Middle frontal gyrus (tissue), 1 donor: ENCODE results near the gene ARNT2.

ENCODE experiments used
- DNase-seq: peaks from one replicate; pipeline ENCODE4 v3.0.0-alpha.2; 2015; ENCODE audit warnings: low spot score; ENCODE audit errors: extremely low spot score

Gene ARNT2

DNA sequence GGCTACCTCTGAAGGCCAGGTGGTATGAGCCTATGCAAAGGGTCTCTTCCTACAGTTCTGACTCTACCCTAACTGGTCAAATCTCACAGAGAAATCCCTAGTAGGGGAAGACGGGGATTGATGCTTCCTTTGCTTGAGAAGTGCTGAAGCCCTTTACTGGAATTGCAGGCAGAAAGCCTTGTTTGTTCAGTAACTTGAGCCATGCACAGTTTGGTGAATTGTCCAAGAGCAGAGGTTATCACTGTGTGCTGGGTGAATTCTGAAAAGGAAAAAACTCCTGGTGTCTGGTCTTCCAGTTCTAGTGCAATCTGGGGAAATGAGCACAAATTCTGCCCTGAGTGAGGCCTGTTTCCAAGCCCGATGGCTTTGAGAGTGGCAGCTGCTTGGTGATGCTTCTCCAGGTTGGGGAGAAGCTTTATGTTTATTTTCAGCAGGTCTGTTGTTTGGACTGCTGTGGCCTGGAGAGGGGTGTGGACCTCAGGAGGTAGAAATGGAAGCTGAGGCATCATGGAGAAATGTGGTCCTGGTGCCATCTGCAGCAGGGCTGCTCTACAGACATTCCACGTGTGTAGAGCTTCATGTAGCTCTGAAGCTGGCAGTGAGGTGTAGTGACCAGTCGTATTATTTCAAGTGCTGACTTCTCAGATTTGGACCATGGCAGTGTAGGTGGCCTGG is 60.9 kb downstream of the ARNT2 start:
- no peak for DNase-seq

DNA sequence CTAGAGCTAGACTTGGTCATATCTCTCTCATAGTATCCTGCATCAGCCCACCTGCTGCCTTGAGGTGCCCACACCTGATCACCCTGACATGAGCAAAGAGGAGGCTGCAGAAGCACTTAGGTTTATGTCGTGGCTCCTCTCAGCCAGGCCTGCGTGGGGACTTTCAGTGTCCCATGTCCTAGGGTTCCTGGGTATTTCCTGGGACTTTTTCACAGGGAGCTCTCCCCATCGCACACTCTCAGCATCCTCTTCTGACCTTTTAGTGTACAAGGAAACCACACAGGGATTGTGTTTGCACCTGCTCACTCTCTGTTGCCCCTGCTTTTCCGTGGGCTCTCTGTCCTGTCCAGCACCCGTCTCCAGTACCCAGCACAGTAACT is 61.4 kb downstream of the ARNT2 start:
- DNase-seq = no peak

DNA sequence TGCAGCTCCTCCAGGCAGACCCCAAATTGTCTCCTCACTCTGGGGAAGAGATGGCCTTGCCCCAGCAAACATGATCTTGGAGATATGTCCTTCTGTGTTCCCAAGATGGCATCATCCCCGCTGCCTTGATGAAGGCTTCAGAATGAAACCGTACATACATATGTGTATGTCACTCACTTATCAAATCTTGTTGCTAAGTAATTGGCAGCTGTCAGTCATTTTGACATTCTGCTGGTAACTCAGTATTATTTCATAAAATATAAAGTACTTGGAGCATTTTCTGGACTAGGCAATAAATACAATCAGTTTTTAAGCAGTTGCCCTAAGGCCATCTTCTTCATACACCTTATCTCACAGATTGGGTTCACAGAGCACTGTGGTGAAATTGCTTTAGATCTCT is 62.4 kb downstream of the ARNT2 start:
- DNase-seq = no peak

DNA sequence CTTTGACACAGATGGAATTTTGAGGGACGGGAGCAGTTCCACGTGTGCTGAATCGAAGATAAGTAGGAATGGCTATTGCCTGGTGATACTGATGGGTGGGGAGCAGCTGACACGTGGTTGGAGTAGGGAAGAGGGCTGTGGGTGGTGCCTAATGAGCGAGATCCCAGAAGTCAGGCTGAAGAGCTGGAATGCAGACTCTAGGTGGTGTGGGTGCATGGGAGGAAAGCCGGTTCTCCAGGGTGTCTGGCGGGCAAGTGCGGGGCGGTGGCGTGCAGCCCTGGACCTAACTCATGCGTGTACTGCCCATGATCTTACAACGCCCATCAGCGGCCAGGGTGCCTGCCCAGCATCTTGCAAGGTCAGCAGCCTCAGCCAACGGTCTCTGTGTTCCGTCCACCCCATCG is 63.1 kb downstream of the ARNT2 start:
- no peak for DNase-seq

DNA sequence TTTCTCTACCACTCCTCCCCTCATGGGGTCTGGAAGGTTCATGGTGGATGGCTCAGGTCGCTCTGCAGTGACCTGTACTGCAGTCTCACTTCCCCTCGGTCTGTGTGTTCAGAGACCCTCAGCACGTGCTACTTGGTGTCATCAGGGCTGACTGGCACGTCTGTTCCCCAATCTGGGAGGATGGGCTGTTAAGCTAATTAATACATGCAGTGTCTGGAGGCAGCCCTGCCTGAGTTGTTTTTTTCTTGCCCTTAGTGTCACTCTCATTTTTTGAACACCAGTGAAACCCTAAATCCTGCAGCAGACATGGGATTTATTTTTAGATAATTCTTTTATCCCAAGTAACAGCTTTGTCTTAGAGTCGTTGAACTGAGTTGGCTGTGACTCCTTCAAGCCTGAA is 64.6 kb downstream of the ARNT2 start:
- no peak for DNase-seq

DNA sequence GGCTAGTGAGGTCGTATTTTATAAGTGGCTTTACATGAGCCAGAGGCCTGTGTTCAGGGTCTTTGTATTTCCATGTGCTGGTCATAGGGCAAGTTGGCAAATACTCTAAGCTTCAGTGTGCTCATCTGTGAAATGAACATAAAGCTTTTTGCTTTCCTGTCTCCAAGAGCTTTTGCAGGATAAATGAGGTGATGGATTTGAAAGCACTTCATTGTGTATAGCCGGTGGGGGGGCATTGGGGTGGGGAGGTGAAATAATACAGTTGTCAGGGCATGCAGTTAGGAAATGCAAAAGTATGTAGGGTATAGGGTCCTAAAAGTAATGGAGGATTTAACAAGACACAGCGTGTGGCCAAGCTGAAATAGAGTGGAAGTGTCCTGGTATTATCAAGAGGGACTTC is 67.7 kb downstream of the ARNT2 start:
- DNase-seq = no peak

DNA sequence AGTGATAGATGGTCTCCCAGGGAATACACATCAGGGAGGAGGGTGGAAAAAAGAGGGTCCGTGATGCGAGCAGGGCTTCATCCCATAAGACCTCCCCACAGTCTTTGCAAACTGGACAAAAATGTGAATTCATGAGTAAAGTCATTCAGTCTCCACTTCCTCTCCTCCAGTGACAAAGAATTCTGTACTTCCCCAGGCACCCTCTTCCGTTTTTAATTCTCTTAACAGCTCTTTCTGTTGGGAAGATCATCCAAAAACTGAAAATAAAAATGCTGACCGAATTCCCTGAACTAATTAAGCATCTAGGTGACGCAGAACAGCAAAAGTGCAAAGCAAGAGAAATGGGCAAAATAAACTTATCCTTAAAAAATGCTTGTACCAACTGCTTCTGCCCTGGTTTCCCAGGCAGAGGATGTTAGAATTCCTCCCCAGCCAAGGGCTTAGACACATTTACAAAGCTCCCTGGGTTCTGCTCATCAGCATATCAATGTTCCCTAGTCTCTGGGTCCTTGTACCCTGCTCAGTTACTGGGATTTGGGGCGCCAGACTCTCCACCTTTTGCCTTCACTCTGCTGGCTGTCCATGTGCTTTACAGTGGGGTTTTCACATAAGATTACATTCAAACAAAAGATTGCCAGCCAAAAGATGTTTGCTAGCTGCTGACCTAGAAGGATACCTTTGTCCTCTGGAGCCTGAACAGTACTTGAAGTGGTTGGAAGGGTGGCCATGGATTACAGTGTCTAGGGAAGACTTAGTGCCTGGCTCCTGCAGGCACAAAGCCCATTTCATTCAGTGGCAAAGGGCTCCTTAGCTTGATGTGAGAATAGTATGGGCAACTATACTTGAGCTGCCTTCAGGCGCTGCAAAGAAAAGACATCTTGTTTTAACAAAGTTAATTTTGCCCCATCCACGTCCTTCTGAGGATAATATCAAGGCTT is 69.4 kb downstream of the ARNT2 start:
- DNase-seq = no peak

DNA sequence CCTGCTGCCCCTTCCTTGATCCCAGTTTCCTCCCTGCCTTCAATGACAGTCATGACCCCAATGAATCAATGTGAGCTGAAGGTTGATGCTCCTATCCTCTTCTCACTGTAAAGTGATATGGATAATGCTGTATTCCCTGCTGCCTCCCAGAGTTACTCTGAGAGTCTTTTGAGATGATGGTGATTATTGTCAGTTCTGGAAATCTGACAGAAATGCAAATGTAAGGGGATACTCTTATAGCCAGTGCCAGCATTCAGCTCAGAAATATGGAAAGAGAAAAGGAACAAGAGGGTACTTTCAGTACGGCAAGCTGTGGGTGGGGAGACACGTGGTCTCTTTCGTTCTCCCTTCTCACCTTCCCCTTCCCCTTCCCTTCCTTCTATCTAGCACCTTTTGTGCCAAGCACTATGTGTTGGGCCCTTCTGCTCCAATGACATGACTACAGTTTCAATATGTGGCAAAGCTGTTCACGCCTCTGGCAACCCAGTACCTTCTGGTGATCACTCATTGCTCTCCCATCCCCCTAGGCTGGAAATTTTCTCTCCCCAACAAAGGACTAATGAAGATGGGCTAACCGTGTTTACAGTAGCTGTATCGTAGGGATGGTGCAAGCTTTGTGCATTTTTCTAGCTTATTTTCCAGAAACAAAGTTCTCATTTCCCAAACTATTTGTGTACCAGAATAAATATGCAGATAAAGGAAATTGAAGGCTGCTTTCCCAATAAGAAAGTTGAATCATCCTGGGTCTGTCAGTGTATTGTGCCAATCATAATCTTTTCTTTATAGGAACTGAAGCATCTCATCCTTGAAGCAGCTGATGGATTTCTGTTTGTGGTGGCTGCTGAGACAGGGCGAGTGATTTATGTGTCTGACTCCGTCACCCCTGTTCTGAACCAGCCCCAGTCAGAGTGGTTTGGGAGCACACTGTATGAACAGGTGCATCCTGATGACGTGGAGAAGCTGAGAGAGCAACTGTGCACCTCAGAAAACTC is 70.3 kb downstream of the ARNT2 start:
- no peak for DNase-seq

DNA sequence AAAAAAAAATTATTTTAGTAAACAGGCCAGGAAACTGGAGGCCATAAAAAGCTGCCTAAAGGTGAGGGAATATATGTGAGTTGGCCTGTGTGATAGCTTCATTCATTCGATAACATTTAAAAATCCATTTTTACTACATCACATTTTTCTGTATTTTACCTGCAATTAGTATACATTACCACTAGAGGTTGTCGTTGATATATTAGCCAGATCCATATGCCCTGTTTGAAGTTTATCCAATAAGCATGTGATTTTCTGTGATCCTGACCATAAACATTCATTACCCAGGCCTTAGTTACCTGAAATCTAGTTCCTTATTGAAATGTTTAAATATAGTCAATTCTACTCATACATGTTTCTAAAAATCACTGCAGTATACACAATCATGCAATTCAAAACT is 71.4 kb downstream of the ARNT2 start:
- DNase-seq = no peak

DNA sequence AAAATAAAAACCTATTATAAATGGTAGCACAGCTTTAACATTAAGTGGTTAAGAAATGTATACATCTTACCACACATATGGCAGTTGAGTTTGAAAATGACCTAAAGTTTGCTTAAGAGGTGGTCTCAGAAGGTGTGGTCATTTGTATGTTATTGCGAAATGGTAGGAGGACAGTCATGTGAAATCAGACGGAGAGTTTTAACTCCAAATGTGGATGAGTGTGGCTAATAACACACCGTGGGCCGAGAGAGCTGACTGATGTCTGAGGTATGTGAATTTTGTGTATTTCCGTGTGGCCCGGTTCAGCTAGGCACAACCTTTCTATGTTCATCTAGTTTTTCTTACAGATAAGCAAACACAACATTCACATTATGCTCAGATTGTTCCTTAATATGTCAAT is 71.9 kb downstream of the ARNT2 start:
- DNase-seq = no peak

DNA sequence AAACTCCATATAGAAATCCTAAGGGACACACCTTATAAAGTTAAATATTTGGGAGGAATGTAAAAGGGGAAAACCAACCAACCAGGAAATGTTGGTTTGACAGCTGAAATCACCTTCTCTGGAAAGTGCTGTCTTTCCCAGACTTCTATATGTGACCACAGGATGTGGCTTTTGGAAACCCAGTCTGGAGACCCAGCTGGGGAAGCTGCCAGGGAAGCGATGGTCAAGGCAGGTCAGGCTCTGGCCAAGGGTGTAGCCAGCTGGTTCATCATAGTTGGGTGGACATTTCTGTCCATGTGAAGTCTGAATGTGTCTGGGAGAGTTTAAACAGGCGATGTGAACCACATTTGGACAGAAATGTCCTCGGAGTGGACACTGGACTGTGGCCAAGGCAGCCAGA is 73.9 kb downstream of the ARNT2 start:
- no peak for DNase-seq

DNA sequence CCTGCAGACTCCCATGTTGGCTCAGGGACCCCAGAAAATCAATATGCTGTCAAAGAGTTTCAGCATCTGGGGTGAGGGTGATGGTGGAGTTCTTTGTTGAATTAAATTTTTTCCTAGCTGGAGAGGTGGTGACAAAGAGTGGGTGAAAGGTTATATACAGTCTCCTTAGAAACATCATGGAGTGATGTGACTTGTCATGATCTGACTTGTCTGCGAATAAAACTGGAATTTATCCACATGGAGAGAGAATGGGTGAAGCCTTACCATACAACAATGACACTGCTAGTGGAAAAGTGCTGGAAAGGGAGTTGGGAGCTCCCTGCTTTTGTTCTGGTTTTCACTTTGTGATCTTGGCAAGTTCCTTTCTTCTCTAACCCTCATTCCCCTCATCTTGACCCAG is 75.0 kb downstream of the ARNT2 start:
- DNase-seq = no peak

DNA sequence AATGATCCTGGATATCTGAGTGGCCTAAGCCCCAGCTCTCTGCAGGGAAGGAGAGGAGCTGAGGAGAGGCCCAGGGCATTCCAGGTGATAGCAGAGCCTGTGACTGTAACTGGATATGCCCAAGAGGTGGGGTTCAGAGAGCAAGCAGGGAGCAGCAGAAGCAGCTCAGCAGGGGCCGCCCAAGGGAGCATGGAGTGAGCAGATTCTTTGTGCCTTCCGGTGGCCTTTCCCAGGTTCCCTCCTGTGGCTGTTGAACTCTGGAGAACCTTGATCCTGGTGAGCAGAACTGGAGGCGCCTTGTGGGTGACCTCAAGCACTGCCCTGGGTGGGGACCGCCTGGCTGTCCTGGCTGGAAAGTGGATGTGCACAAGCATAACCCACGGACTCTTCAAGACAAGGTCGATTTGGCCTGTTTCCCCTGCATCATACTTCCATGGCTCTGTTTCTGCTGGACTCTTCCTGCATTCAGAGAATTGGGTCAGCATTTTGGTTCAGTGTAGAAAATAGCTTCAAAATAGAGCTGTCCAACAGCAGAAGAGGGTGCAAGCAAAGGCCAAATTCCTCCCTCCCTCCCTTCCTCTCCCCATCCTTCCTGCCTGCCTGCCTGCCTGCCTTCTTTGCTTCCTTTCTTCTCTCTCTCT is 76.1 kb downstream of the ARNT2 start:
- no peak for DNase-seq

DNA sequence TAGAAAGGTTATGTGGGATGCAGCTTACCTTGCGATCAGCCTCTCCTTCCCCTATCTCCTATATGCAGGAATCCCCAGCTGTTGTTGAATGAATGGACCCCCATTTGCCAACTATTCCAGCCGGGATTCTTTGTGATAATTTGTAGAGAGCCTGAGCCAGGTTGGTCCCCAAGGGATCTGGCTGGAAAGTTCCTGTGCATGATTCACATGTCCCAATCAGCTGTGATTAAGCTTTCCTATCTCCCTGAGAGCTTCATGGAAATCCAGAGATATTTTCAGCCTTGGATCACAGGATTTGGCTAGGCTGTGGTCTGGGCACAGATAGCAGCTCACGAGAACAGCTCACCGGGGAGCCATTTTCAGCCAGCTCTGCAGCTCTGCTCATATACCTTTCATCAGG is 76.7 kb downstream of the ARNT2 start:
- DNase-seq = peak; percentile 17

DNA sequence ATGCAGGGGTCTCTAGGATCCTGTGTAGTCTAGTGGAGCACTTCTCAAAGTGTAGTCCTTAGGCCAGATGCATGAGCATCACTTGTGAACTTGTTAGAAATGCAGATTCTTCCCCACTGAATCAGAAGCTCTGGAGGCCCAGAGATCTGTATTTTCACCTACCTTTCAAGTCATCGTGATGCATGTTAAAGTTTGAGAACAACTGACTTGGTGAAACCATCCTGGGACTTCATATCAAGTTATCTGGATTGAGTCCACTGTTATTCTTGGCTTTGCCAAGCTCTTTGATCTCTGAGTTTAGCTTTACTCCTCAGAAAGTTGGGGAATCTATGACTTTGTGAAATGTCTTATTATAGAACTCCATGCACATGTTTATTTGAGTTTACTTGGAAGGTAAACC is 78.5 kb downstream of the ARNT2 start:
- DNase-seq = no peak

DNA sequence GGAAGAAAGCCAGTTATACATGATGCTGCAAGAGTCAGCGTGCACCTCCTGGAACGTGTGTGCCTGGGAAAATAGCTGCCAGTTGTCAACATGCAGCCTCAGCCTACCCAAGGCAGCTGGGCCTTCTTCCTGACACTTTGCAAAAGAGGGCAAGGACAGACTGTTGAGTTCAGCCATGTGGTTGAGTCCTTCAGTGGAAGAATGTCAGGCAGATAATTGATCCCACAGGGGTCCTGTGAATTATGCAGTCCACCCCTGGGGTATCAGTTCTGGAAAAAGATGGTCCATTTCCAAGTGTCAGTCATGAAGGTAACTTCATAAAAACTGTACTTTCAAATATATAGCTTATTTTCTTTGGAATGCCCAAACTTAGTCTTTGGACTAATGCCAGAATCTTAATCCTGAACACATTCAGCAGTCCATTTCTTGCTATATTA is 79.6 kb downstream of the ARNT2 start:
- DNase-seq = no peak

DNA sequence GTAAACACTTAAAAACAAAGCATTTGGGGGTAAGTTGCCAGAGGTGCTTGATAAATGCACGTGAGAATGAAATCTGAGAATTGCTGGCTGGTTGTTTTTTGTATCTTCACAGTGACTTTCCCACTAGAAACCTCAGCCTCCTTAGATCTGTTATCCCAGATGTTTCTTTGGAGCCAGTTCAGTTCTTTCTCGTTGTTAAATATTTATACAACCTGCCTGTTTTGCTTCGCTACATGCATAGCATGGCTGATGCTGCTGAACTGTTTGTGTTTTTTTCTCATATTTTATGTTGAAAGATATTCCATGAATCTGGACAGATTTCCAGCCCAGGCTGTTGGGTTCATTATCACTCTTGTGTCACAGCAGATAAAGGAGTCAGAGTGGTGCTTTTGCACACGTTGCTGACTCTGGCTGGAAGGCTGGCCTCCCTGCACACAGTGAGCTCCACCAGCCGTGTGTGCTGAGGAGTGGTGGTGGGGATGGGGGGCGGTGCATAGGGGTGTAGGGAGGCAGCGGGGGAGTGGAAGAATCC is 80.2 kb downstream of the ARNT2 start:
- DNase-seq = no peak

DNA sequence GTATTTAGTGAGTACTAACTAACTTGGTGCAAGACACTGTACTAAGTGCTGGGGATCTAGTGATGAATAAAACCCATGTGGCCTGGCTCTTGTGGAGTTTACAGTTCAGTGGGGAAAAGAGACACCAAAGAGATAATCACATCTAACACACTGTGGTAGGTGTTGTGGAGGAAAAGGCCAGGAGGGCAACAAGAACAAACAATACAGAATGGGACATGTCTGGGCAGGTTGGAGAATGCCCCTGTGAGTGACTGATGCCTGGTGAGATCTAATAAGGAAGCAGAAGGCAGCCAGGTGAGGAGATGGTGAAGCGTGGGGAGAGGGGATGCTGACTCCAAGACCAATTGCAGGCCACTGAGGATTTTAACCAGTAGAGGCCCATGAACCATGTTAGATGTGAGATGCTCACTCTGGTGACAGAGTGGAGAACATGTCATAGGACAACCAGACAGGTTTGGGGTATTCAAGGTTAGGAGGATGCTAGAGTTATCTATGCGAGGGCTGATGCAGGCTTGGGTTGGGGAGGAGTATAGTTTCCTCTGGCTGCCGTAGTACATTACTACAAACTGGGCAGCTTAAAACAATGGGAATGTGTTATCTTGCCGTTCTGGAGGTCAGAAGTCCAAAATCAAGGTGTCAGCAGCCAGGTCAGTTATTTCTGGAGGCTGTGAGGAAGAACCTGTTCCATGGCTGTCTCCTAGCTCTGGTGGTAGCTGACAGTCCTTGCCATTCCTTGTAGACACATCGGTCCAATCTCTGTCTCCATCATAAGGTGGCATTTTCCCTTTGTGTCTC is 81.4 kb downstream of the ARNT2 start:
- no peak for DNase-seq

DNA sequence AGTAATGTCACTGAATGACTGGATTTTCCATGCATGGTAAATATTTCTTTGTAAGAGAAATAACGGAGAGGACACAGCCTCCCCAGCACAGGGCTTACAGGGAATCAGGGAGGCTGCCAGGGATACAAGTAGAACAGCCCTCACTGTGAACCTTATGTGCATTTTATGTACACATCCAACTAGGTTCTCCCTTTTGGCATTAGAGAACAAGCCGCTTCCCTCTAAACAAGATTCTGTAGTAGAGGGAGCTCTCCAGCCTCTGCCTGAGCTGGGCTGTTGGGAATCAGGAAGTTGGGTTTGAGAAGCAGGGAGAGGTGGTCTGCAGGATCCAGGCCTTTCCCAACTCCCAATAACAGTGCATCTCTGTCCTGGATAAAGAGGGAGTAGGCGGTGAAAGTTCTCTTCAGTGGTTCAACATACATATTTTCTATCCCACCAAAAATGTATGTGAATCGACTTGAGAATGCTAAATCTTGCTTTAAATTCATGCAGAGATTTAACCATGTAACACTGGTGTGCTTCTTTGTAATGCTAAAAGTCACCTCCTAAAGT is 83.7 kb downstream of the ARNT2 start:
- DNase-seq = no peak
